Hindlimb muscle (tissue), 1 donor: ENCODE measurements around the gene EME1. TPM values are rescaled to one million over a fixed set of nuclear protein-coding genes. Genes with fewer than 3 reads are reported as not detected.
A peak's percentile ranks its signal among the peaks of the same experiment; 100 is the strongest.
"Not testable (repeated sequence)": the region's sequence is repeated elsewhere in the genome, so short reads cannot be mapped to it uniquely, and the experiment has no call there.

ENCODE experiments used
- DNase-seq: peaks from one replicate; pipeline ENCODE4 v3.0.0-alpha.2; 2013
- polyA plus RNA-seq: library from polyadenylated mRNA; unstranded; fragments of 120-200 nt; gene quantifications from one replicate; pipeline ENCODE4 v1.2.1, GENCODE V29; 2013; ENCODE audit not compliant: insufficient read length

EME1 gene
- polyA plus RNA-seq, 1 donor: 4.9 TPM

GRCh38 chr17:50396261-50397110 is 23.5 kb downstream of the EME1 start:
- peak; percentile 50 for DNase-seq

DNA sequence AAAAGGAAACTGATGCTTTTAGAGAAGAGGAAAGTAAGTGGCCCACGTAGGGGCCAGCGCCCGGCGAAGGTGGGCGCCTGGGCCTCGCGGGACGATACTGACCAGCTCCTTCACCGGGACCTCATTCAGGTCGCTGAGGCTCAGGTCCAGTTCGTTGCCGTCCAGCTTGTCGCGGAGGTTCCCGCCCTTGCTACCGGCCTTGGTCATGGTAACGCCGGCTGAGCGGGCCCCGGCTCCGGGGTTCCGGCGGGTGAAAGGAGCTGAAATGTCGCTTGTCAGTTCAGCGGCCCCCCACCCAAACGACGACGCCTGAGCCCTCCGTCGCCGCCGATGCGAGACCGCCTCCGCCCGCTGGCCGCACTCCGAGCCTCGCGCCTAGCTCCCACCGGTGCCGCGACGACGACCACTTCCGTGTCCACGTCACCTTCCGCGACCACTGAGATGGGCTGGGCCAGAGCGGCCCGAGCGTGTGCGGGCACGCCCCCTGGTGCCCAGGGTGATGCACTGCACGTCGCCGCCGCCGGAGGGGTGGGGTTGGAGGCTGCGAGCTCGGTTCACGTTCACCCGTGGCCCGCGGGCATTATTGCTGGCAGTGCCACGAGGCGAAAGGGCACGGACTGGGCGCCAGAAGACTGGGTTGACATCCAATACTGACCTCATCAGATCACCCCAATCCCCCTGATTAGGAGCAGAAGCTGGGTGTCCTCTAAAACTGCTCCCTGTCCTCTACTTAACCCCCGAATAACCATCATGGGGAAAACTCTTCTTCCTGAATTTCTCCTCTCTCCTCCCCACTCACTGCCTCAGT is 24.3 kb downstream of the EME1 start, which contains the start of gene LRRC59:
Gene LRRC59 (minus strand): TSS at position 413 of the 808 bp plus-strand sequence. CDS start 206 bp downstream, at position 207.
- peak; percentile 92 for DNase-seq

- DNase-seq: no peak
Observed at GRCh38 chr17:50397919-50398285, 24.9 kb downstream of the EME1 start.

DNA sequence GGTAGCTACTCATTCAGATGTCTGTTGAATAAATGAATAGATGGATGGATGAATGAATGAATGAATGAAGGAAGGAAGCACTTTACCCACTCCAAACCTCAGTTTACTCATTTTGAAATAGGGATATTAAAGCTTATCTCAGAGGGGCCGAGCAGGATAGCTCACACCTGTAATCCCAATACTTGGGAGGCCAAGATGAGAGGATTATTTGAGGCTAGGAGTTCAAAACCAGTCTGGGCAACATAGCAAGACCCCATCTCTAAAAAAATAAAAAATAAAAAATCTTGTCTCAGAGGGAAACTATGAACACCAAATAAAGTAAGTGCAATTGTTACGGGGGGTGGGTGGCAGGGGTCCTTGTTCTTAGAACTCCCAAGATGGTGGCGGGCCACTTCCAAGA is 25.6 kb downstream of the EME1 start:
- not testable (repeated sequence) for DNase-seq

DNA sequence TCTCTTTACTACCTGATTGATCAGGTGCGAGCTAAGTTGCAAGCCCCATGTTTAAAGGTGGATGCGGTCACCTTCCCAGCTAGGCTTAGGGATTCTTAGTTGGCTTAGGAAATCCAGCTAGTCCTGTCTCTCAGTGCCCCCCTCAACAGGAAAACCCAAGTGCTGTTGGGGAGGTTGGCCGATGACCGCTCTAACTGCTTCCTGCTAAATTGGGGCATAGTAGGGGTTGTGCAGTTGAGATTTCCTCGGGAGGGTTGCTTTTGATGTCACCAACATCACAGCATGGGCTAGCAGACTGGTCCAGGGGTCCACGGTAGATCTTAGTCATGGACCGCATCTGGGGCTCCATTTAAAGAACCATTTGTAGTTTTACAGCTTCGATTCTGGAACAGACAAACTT is 26.6 kb downstream of the EME1 start:
- DNase-seq: not testable (repeated sequence)

DNA sequence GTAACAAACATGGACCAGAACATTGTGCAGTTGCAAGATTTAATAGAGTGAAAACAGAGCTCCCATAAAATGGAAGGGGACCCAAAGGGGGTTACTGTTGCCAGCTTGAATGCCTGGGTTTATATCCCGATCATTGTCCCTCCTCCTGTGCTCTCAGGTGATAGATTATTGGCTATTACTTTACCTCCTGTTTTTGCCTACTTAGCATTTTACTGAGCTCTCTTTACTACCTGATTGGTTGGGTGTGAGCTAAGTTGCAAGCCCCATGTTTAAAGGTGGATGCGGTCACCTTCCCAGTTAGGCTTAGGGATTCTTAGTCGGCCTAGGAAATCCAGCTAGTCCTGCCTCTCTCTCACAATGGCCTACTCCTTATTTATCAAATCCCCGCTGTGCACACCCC is 32.3 kb downstream of the EME1 start:
- not testable (repeated sequence) for DNase-seq

DNA sequence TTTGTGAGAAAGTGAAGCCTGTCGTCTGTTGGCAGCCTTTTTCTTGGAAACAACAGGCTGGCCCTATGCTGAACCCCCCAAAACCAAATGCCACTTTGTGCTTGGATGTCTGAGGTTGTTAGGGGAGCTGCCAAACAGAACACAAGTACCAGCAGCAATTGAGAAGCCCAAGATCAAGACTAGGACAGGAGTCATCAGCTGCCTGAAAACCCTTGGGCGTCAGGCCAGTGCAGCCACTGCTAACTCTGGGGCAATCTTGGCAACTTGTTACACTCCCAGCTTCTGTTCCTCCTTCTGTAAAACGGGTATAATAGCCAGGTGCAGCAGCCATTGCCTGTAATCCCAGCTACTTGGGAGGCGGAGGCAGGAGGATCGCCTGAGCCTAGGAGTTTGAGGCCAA is 33.5 kb downstream of the EME1 start:
- no peak for DNase-seq

- no peak for DNase-seq
Observed at GRCh38 chr17:50407921-50408320, 34.9 kb downstream of the EME1 start.

DNA sequence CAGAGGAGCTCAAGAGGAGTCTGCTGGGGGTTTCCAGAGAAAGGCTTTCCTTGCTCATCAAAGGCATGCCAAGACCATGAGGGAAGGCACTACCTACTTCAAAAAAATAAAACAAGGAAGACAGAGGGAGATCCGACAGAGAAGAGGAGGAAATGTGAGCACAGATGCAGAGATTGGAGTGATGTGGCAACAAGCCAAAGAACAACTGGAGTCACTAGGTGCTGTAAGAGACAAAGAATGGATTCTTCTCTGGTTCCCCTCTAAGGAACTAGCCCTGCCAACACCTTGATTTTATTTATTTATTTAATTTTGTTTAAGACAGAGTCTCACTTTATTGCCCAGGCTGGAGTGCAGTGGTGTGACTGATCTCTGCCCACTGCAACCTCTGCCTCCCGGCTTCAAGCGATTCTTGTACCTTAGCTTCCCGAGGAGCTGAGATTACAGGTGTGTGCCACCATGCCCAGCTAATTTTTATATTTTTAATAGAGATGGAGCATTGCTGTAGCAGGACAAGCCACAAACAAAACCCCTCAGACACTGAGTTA is 39.2 kb downstream of the EME1 start:
- DNase-seq: no peak

GRCh38 chr17:50414808-50415207 is 41.8 kb downstream of the EME1 start:
- no peak for DNase-seq

- not testable (repeated sequence) for DNase-seq
Observed at GRCh38 chr17:50419577-50419976, 46.5 kb downstream of the EME1 start.

DNA sequence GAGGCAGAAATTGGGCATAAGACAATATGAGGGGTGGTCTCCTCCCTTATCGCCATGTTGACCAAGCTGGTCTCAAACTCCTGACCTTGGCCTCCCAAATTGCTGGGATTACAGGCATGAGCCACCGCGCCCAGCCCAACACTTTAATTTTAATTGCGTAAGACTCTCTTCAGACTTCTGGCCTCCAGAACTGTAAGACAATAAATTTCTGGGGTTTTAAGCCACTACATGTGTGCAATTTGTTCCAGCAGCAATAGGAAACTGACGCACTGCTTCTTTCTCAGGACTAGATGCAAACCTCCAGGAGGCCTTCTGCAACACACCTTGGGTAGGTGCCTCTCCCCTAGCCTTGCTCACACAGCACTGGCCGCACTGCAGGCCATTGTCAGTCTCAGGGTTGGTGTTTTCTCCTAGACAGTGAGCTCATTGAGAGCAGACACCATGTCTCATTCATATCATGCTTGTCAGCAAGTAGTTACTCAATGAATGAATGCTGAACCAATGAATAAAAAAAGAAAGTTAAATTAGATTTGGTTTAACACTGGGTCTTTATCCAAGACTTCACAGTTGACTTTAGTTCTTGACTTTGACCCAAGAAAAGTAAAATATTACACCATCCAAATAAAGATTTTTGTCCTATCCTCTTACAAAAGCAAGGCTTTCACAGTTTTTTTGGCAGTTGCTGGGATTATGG is 47.5 kb downstream of the EME1 start:
- DNase-seq: no peak

DNA sequence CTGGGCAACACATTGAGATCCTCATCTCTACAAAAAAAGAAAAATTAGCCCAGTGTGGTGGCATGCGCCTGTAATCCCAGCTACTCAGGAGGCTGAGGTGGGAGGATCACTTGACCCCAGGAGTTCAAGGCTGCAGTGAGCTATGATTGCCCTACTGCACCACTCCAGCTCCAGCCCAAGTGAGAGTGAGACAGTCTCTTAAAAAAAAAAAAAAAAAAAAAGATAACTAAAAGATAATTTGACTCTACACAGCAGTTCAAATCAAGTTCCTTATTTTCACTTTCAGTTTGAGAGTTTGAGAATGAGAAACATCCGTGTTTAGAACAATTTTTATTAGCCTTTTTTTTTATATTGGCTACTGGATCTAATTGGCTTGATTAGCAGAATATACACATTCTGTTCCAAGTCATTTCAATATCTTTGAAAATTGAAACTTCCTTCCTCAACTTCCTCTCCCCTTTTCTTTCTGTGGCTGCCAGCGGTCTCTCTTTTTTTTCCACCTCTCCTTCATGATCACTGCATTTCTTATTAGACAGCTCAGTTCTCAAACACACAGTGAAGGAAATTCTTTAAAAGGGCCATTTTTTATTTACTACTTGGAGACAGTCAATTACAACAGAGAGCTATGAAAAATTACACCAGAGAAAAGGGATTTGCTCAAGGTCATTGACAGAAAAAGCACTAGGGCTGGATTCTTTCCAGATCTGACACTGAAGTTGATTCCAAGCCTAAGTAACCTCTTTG is 48.5 kb downstream of the EME1 start:
- DNase-seq: no peak

GRCh38 chr17:50422738-50423137 is 49.7 kb downstream of the EME1 start:
- no peak for DNase-seq

DNA sequence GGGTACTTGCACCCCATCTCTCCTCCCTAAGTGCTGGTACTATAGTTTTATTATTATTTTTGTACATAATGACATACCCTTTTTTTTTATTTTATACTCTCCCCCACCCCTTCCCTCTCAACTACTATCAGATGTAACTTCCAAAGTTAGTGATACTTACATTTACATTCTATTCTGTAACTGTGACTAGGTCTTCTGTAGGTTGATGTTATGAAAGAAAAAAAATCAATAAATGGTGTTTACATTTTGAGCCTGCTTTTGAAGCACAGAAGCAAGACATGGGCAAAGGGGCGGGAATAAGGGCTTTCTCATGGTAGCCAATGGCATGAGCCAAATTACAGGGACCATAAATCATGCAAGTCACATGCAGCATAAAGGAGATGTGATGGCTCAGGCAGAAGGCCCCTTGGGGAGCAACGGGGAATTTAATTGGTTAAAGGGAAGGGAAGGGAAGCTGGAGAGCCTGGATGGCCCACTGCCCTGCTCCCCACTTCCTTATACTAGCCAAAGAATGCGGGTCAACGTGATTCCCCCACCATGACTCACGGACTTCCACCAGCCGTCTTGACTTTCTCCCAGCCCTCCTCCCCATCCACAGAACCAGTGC is 50.6 kb downstream of the EME1 start:
- no peak for DNase-seq

GRCh38 chr17:50424246-50424995 is 51.4 kb downstream of the EME1 start:
- DNase-seq: no peak

- no peak for DNase-seq
Observed at GRCh38 chr17:50424996-50425681, 52.1 kb downstream of the EME1 start.

DNA sequence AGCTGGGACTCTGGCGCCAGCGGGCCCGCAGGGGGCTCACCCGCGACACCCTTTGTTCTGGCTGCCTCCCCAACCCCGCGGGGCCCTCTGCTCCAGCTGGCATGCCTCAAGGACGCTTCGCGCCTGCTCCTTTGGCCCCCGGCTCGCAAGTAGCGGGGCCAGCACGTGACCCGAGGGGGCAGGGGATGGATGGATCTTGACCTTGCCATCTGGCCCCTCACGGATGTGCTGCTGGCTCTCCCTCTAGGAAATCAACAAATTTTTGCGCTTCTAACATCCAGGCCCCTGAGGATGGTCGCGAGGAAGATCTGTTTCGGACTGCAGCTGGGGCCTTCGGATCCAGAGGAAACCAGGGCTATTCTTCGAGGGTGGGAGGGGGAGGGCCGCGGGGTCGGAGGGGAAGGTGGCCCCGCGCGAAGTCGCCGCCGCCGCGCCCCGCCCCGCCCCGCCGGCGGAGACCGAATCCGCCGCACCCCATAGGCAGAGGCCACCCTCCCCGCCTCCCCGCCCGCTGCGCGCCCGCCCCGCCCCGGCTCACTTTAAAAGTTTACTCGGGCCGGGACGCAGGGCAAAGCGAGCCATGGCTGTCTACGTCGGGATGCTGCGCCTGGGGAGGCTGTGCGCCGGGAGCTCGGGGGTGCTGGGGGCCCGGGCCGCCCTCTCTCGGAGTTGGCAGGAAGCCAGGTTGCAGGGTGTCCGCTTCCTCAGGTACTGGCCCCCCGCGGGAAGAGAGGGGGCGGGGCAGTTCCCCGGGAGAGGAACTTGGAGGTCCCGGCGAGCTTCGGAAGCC is 52.8 kb downstream of the EME1 start, which contains the start of gene ACSF2:
Gene ACSF2 (plus strand): TSS at position 537 of the 790 bp plus-strand sequence. CDS start 44 bp downstream, at position 581.
- DNase-seq: peak; percentile 55

DNA sequence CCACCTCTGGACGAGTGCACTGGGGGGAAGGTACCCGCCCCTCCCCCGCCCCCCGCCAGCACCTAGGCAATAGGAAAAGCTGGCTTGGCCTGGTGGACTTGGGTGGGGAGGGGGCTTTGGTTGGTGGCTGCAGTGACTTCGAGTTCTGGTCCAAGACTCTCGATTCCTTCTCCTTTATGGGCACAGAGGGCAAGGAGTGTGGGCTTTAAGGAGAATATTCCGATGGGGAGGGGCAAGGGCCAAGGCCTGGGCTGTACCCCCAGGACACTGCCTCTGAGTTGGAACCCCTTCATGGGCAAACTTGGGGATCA is 53.4 kb downstream of the EME1 start:
- DNase-seq: no peak
